Psoas muscle (tissue), 8 donors: ENCODE data around the gene GARIN5B. TPM values are rescaled to one million over a fixed set of nuclear protein-coding genes. Genes with fewer than 3 reads are reported as not detected.

ENCODE experiments used
- ATAC-seq, 4 donors: fragments of 200-7000 bp; cut with Tn5 transposase; one replicate each; pipeline ENCODE4 v1.9.1; 2020; ENCODE audit warnings: moderate library complexity in 3 of 4, mild to moderate bottlenecking in 2 of 4
- DNase-seq, 2 donors: peaks; one replicate each; pipeline ENCODE4 v3.0.0-alpha.2; 2020
- H3K27ac ChIP-seq: fragments of 200-600 bp; one replicate; pipeline ENCODE4 v1.8.0; 2022
- H3K27me3 ChIP-seq, 3 donors: fragments of 200-600 bp in 1 of 3; one replicate each; pipeline versions ENCODE4 v1.6.1 to v1.8.0; 2013 to 2022; ENCODE audit warnings: low read length in 2 of 3, mild to moderate bottlenecking in 2 of 3, moderate library complexity in 1 of 3; ENCODE audit not compliant: insufficient read depth in 3 of 3
- H3K36me3 ChIP-seq, 2 donors: fragments of 200-600 bp in 1 of 2; one replicate each; pipeline versions ENCODE4 v1.6.1 to v1.8.0; 2013 to 2022; ENCODE audit warnings: low read depth in 1 of 2, mild to moderate bottlenecking in 1 of 2, moderate library complexity in 1 of 2; ENCODE audit not compliant: insufficient read depth in 1 of 2
- H3K4me1 ChIP-seq: fragments of 200-600 bp; one replicate; pipeline ENCODE4 v1.8.0; 2022
- H3K4me3 ChIP-seq: fragments of 200-600 bp; one replicate; pipeline ENCODE4 v1.8.0; 2022; ENCODE audit warnings: mild to moderate bottlenecking
- H3K9me3 ChIP-seq: fragments of 200-600 bp; one replicate; pipeline ENCODE4 v1.8.0; 2022
- WGBS, 3 donors: extraction: QIAGEN DNeasy Blood & Tissue Kit; methylation state at CpG; one replicate each; pipeline versions ENCODE4 v1.1.6 to v1.1.7; 2013; 5-methylcytosine and 5-hydroxymethylcytosine counted together
- intact Hi-C, 2 donors: fragments of 100-400 bp; cut with DNase I; formaldehyde crosslinking; loops; one replicate each; pipeline versions ENCODE4 v1.11.0 to v1.14.2; 2022
- polyA plus RNA-seq, 3 donors: library from polyadenylated mRNA; stranded (reverse); fragments of 200-250 nt; gene quantifications; one replicate each; pipeline ENCODE4 v1.2.3, GENCODE V29; 2013
- total RNA-seq, 4 donors: library from RNA; stranded (reverse); fragmentation: NEBNext Ultra II Directional in 2 of 4; extraction: Animal tissue kit (Norgen Biotek cat#: 25700) in 2 of 4; gene quantifications; one replicate each; pipeline versions ENCODE4 v1.2.1 to v1.2.4, GENCODE V29; 2021 to 2023
- TF ChIP-seq, protein P1 (sequence below): fragments of 200-600 bp; IDR thresholded peaks from one replicate; pipeline ENCODE4 v1.8.0; 2022; ENCODE audit warnings: antibody characterized with exemption
- donor health status: healthy with polysubstance abuse.
- donor health status: DM: no; HTN: no; CAD: no; lungs with moderate emphysema.
- donor health status: Bipolar disorder and iron deficiency.
- donor health status: healthy.
- donor health status: DM: yes; HTN: yes; CAD: no.
- donor health status: DM: no; HTN: no; CAD: no.
- donor health status: DM: no; HTN: no; CAD: no.
- donor health status: DM: yes; HTN: yes; CAD: no.

GARIN5B gene
- total and polyA plus RNA-seq, 7 donors = not detected

DNA sequence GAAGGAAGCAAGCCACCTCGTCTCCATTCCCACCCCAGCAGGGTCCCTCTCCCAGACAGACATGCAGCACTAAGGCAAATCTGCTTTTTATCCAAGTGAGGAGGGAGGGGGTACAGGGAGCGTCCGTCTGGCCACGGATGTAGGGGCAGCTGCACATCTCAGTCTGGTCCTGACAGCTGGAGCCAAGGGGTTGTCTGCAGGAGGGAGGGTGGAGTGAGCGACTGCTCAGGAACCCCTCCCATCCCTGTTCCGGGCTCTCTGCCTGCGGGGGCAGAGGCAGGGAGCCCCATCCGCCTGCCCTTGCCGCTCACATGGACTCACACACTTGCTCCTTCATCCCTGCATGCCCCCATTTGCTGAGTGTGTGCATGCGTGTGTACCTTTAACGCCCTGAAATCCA lies 16.1 kb upstream of the GARIN5B start:
- no peak overlapping the region for H3K27ac ChIP-seq
- H3K4me1 ChIP-seq = peaks cover 4% of the 10 kb centered on the region
- TF ChIP-seq, protein P1, sequence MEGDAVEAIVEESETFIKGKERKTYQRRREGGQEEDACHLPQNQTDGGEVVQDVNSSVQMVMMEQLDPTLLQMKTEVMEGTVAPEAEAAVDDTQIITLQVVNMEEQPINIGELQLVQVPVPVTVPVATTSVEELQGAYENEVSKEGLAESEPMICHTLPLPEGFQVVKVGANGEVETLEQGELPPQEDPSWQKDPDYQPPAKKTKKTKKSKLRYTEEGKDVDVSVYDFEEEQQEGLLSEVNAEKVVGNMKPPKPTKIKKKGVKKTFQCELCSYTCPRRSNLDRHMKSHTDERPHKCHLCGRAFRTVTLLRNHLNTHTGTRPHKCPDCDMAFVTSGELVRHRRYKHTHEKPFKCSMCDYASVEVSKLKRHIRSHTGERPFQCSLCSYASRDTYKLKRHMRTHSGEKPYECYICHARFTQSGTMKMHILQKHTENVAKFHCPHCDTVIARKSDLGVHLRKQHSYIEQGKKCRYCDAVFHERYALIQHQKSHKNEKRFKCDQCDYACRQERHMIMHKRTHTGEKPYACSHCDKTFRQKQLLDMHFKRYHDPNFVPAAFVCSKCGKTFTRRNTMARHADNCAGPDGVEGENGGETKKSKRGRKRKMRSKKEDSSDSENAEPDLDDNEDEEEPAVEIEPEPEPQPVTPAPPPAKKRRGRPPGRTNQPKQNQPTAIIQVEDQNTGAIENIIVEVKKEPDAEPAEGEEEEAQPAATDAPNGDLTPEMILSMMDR = no peak
- ATAC-seq (no peak), DNase-seq (no peak)
- WGBS, 3 donors = 43 to 54% (median 48%) methylated on average over 11 of the region's 11 CpGs
- no peaks in the 10 kb centered on the region for H3K9me3 ChIP-seq
- intact Hi-C loops = no loop called here
- H3K27me3 ChIP-seq = peaks cover 0 to 29% (median 12%) of the 10 kb centered on the region in 3 donors
- no peaks in the 10 kb centered on the region for H3K36me3 ChIP-seq
- H3K4me3 ChIP-seq = no peak overlapping the region

- Histone ChIP-seq H3K4me1 (no peaks in the 10 kb centered on the region), H3K9me3 (no peaks in the 10 kb centered on the region), H3K27ac (no peak overlapping the region), H3K4me3 (no peak overlapping the region), H3K27me3 (peaks cover 0 to 41% (median 19%) of the 10 kb centered on the region in 3 donors), H3K36me3 (no peaks in the 10 kb centered on the region)
- intact Hi-C loops = no loop called here
- TF ChIP-seq, protein P1 = no peak
- no peak for DNase-seq
- 13 to 14% (median 14%) methylated on average over 42 to 43 of the region's 43 CpGs for WGBS, 3 donors
- peak in 2 of 4 donors; percentile 14 to 27 for ATAC-seq
These were observed 14.5 kb upstream of the GARIN5B start for GRCh38 chr19:55377356-55378131.

DNA sequence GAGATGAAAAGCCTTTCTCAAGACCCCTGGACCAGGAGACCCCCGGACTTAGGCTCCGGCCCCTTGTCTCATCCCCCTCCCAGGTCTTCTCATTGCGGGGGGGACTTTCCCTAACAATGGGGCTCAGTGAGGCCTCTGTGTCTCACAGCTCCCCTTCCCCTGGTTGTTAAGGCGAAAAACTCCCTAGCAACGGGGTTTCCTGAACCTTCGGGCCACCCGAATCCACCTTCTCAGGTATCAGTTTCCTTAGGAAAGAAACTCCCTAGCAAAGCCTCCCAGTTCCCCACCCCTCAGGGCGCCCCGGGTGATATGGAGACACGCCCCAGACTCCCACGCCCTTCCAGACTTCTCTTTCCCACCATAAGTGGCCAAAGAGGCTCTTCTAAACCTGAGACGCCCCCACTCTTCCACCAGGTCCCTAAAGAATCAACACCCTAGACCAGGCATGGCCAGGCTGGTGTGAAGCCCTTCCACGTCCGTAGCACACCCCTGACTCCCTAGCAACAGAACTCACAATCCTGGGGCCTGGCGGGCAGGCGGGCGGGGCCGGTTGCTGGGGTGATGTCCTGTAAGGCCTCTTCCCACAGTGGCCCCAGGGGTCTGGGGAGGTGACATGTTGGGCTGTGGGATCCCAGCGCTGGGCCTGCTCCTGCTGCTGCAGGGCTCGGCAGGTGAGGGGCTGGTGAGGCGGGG lies 13.3 kb upstream of the GARIN5B start, which contains the start of gene TMEM190:
TSS of gene TMEM190 (plus strand) at position 586 of the 693 bp plus-strand sequence. CDS start at position 614, 28 bp downstream.
- Histone ChIP-seq H3K27me3 (peaks cover 0 to 51% (median 23%) of the 10 kb centered on the region in 3 donors), H3K36me3 (no peaks in the 10 kb centered on the region), H3K27ac (no peak within 1 kb of the TSS), H3K4me1 (no peaks in the 10 kb centered on the region), H3K9me3 (no peaks in the 10 kb centered on the region), H3K4me3 (no peak within 1 kb of the TSS)
- no peak for ATAC-seq
- TF ChIP-seq, protein P1 = no peak
- no peak for DNase-seq
- 64 to 73% (median 65%) methylated on average over 21 of the region's 21 CpGs for WGBS, 3 donors
- intact Hi-C loops = no loop called here

DNA sequence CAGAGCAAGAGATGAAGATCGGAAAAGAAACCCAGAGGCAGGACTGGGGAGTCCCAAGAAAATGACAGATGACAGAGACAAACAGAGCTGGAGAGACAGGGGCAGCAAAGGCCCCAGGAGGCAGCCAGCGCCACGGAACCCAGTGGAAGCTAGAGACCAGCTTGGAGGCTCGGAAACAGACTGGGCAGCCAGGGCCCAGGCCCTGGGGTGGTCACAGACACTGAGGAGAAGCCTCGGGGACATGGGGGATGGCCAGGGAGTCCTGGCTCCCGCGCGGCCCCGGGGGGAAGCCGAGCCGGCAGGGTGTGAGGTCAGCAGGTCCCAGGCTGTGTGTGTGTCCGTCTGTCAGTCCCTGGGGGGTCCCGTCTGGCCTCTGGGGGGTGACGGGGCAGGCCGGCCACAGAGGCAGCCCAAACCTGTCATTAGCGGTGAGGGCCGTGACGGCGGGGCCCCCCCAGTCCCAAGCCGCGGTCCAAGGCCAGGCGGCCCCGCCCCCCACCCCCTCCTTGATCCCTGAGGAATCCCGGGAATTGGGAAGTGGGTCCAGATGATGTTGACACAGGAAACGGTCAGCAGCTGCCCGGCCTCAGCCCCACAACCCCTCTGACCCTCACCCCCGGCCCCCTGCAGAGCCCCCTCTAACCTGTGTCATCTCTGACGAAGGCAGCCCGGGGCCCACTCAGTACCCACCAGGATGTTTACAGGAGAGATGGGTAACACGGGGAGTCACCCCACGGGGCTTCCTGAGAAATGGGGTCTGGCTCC lies 11.1 kb upstream of the GARIN5B start:
- no peak for DNase-seq
- no peaks in the 10 kb centered on the region for H3K4me1 ChIP-seq
- intact Hi-C loops = no loop called here
- no peak overlapping the region for H3K4me3 ChIP-seq
- no peaks in the 10 kb centered on the region for H3K9me3 ChIP-seq
- no peak overlapping the region for H3K27ac ChIP-seq
- TF ChIP-seq, protein P1 = no peak
- peaks cover 0 to 71% (median 37%) of the 10 kb centered on the region in 3 donors for H3K27me3 ChIP-seq
- no peak for ATAC-seq
- WGBS, 3 donors = 8 to 12% (median 12%) methylated on average over 23 to 31 of the region's 31 CpGs
- no peaks in the 10 kb centered on the region for H3K36me3 ChIP-seq
